HepG2 (cell line): ENCODE results near the gene RAD21L1. TPM values are rescaled to one million over a fixed set of nuclear protein-coding genes. Genes with fewer than 3 reads are reported as not detected.
A peak's percentile ranks its signal among the peaks of the same experiment; 100 is the strongest.

Experiments used
- ARID2 ChIP-seq: sonication (generic); formaldehyde crosslinking; IDR thresholded peaks from 2 replicates; pipeline ENCODE4 v1.8.1; 2022; ENCODE audit warnings: mild to moderate bottlenecking, missing genetic modification reagents, borderline replicate concordance
- ATF6 ChIP-seq: sonication (generic); formaldehyde crosslinking; conservative IDR thresholded peaks from 2 replicates; pipeline ENCODE4 v1.4.0; 2020; ENCODE audit warnings: missing genetic modification reagents
- EZH2 ChIP-seq: conservative IDR thresholded peaks from 2 replicates; pipeline ENCODE4 v1.6.1; 2012; ENCODE audit warnings: mild to moderate bottlenecking, low read depth, low read length, moderate library complexity
- GATAD2A ChIP-seq: IDR thresholded peaks from 2 replicates; pipeline ENCODE4 v1.6.1; 2016
- HDAC2 ChIP-seq: sonication (generic); formaldehyde crosslinking; IDR thresholded peaks from 2 replicates; pipeline ENCODE4 v1.4.0; 2020; ENCODE audit warnings: missing genetic modification reagents
- HNRNPK ChIP-seq: fragments of 200-400 bp; formaldehyde crosslinking; IDR thresholded peaks from 2 replicates; pipeline ENCODE4 v1.6.1; 2018; ENCODE audit warnings: low read length, low read depth, moderate library complexity, mild to moderate bottlenecking; ENCODE audit not compliant: poor library complexity, severe bottlenecking
- IKZF1 ChIP-seq: fragments of 450-650 bp; IDR thresholded peaks from 2 replicates; pipeline ENCODE4 v1.7.1; 2016
- IRF2 ChIP-seq: IDR thresholded peaks from 2 replicates; pipeline ENCODE4 v1.6.1; 2018; ENCODE audit warnings: missing genetic modification reagents, missing compliant biosample characterization
- JUND ChIP-seq: sonication (generic); formaldehyde crosslinking; IDR thresholded peaks from 2 replicates; pipeline ENCODE4 v1.8.0; 2022; ENCODE audit warnings: mild to moderate bottlenecking, missing genetic modification reagents
- NKX3-1 ChIP-seq: sonication (generic); formaldehyde crosslinking; IDR thresholded peaks from 2 replicates; pipeline ENCODE4 v1.5.0; 2020; ENCODE audit warnings: missing genetic modification reagents
- RBFOX2 ChIP-seq: fragments of 200-400 bp; formaldehyde crosslinking; IDR thresholded peaks from 2 replicates; pipeline ENCODE4 v1.6.1; 2017; ENCODE audit warnings: low read depth, mild to moderate bottlenecking, low read length
- TARDBP ChIP-seq: sonication (generic); formaldehyde crosslinking; IDR thresholded peaks from 2 replicates; pipeline ENCODE4 v1.8.0; 2022; ENCODE audit warnings: mild to moderate bottlenecking, missing genetic modification reagents
- TFDP2 ChIP-seq: sonication (generic); formaldehyde crosslinking; IDR thresholded peaks from 2 replicates; pipeline ENCODE4 v1.4.0; 2020; ENCODE audit warnings: missing genetic modification reagents
- THYN1 ChIP-seq: sonication (generic); formaldehyde crosslinking; IDR thresholded peaks from 2 replicates; pipeline ENCODE4 v1.8.1; 2023; ENCODE audit warnings: low read depth, mild to moderate bottlenecking, moderate library complexity, missing genetic modification reagents, borderline replicate concordance
- ZFAT ChIP-seq: sonication (generic); formaldehyde crosslinking; conservative IDR thresholded peaks from 2 replicates; pipeline ENCODE4 v1.8.1; 2023; ENCODE audit warnings: missing genetic modification reagents, inconsistent platforms
- ZNF280B ChIP-seq: sonication (generic); formaldehyde crosslinking; IDR thresholded peaks from 2 replicates; pipeline ENCODE4 v1.5.0; 2020; ENCODE audit warnings: missing genetic modification reagents, mild to moderate bottlenecking, borderline replicate concordance
- ZNF280D ChIP-seq: sonication (generic); formaldehyde crosslinking; IDR thresholded peaks from 2 replicates; pipeline ENCODE4 v1.5.1; 2020; ENCODE audit warnings: mild to moderate bottlenecking, missing genetic modification reagents
- ZNF33A ChIP-seq: sonication (generic); formaldehyde crosslinking; IDR thresholded peaks from 2 replicates; pipeline ENCODE4 v1.5.1; 2020; ENCODE audit warnings: missing genetic modification reagents, mild to moderate bottlenecking, moderate library complexity, borderline replicate concordance
- ZNF354B ChIP-seq: sonication (generic); formaldehyde crosslinking; IDR thresholded peaks from 2 replicates; pipeline ENCODE4 v1.8.0; 2022; ENCODE audit warnings: mild to moderate bottlenecking, missing genetic modification reagents
- ZNF44 ChIP-seq: sonication (generic); formaldehyde crosslinking; IDR thresholded peaks from 2 replicates; pipeline ENCODE4 v1.5.1; 2020; ENCODE audit warnings: mild to moderate bottlenecking, missing genetic modification reagents
- ZNF589 ChIP-seq: sonication (generic); formaldehyde crosslinking; conservative IDR thresholded peaks from 2 replicates; pipeline ENCODE4 v1.8.0; 2022; ENCODE audit warnings: mild to moderate bottlenecking, moderate library complexity, missing genetic modification reagents
- ZNF724P ChIP-seq: sonication (generic); formaldehyde crosslinking; IDR thresholded peaks from 2 replicates; pipeline ENCODE4 v1.8.0; 2022; ENCODE audit warnings: missing genetic modification reagents, borderline replicate concordance
- ZNF766 ChIP-seq: sonication (generic); formaldehyde crosslinking; IDR thresholded peaks from 2 replicates; pipeline ENCODE4 v1.5.0; 2020; ENCODE audit warnings: missing genetic modification reagents, borderline replicate concordance
- polyA plus RNA-seq, 8 experiments: library from polyadenylated mRNA; depleted of rRNA in 3 of 8; stranded (reverse) in 7 of 8; unstranded in 1 of 8; fragments of >200 nt; fragmentation: Illumina TruSeq in 4 of 8; extraction: Trizol in 4 of 8; gene quantifications; 2 replicates each; pipeline versions ENCODE4 v1.2.1 to v1.2.3, GENCODE V29; 2011 to 2016; ENCODE audit warnings: low read depth in 4 of 8, missing spikeins in 1 of 8, mixed read lengths in 1 of 8; ENCODE audit not compliant: insufficient read depth in 1 of 8
- total RNA-seq, 5 experiments: library from RNA; depleted of rRNA; stranded (reverse); fragments of >200 nt; fragmentation: Illumina TruSeq; extraction: Trizol; gene quantifications; 2 replicates each; pipeline ENCODE4 v1.2.3, GENCODE V29; 2016; ENCODE audit warnings: low read depth in 1 of 5

The RAD21L1 gene
- total and polyA plus RNA-seq, 2 of the 13 experiments (the other 11 are each of a cell fraction or from before 2014, with no cell fraction given): not detected

GRCh38 chr20:1187605-1188171 lies 38.2 kb upstream of the RAD21L1 start (continued):
- TF ChIP-seq ZNF44 (CRISPR knock-in tag) (no peak), EZH2 (no peak), HDAC2 (CRISPR knock-in tag) (peak; percentile 68; the same call in 1 of the 2 replicates), ZFAT (CRISPR knock-in tag) (no peak), NKX3-1 (CRISPR knock-in tag) (no peak), HNRNPK (no peak), TFDP2 (CRISPR knock-in tag) (0 out of 2 replicates have a peak, but pooled peaks have one; percentile 37), JUND (CRISPR knock-in tag) (no peak), ZNF280D (CRISPR knock-in tag) (no peak), THYN1 (CRISPR knock-in tag) (no peak), ZNF724P (CRISPR knock-in tag) (no peak), ZNF354B (CRISPR knock-in tag) (no peak), TARDBP (peak; percentile 62; the same call in 1 of the 2 replicates), ATF6 (CRISPR knock-in tag) (no peak), GATAD2A (peak; percentile 84), ZNF280B (no peak), IRF2 (CRISPR knock-in tag) (peak; percentile 78), ZNF766 (no peak), ARID2 (CRISPR knock-in tag) (no peak), RBFOX2 (no peak), ZNF33A (CRISPR knock-in tag) (no peak), IKZF1 (no peak), ZNF589 (CRISPR knock-in tag) (no peak)
